HG03558 (cell line): Measurements from ENCODE around the gene TRAF7.
"Not testable (repeated sequence)": the region's sequence is repeated elsewhere in the genome, so short reads cannot be mapped to it uniquely, and the experiment has no call there.

Experiments used
- ATAC-seq: cut with Tn5 transposase; IDR thresholded peaks from one replicate; pipeline ENCODE4 v1.9.1; 2021; ENCODE audit warnings: moderate number of reproducible peaks; ENCODE audit not compliant: unreplicated experiment; ENCODE audit errors: extremely low read depth

TRAF7 gene

DNA sequence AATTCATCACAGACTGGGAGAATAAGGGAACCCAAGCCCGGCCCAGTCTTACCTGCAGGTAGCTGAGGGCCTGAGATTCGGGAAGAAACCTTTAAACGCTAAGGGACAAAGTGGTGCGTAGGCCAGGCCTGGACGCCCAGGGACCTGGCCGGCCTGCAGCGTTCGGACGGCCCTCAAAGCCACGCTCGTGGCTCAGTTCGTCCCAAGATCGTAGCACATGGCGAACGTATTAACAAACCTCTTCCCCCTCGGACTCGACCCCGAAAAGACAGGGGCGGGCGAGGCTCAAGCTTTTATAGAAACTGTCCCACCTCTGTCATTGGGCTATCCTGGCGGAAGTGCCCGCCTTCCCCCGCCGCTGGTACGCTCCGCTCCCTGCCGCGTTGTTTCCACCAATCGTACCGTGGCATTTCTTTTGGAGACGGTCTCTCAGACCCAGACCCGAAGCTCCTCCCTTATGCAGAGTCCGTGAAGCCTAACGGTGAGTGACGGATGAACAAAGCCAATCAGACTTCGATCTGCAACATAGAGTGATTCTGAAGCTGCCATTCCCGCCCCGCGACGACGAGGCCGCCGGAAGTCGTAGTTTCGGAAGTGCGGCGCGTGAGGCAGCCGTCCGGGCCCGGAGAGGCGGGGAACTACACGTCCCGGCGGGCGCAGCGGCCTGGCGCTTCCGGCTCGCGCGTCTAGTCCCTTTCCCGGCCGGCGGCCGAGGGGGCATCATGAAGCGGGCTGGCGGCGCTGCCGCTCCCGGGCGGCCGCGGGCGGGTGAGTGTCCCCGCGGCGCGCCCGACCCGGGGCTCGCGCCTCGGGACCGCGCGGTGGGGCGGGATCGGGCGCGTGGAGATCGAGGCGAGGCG, at the start of gene TRAF7:
Gene TRAF7, plus strand, starts transcription at position 692 of the 860 bp plus-strand sequence. CDS start 8,139 bp downstream, outside the sequence.
- ATAC-seq = peak; percentile 82

- ATAC-seq = not testable (repeated sequence)
Observed at GRCh38 chr16:2106211-2106610, 49.4 kb upstream of the TRAF7 start.

DNA sequence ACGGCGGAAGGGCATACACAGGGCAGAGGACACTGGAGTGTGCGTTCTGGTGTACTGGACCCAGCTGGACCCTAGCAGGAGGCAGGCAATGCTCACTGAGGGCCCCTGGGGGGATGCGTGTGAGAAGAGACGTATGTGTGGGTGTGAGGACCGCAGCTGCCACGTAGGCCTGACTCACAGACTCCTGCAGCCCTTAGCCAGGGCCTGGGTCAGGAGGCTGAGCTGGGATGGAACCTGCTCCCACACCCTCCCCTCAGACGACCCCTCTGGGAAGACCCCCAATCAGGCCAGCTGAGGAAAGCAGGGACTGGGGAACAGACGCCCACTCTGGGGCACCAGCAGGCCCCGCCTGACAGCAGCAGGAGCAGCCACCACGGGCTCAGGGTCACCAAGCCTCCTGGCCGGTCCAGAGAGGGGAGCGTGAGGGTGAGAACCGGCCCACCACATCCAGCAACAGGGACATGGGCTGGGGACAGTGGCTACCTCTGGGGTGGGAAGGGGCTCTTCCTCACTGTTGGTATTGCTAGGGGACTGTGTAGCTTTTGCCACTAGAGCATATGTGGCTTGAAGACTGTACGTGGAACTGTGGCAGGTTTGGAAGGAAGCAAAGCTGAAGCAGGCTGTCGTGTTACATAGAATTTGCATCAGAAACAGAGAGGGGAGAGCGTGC, 48.3 kb upstream of the TRAF7 start:
- not testable (repeated sequence) for ATAC-seq

GRCh38 chr16:2107791-2108125, 47.8 kb upstream of the TRAF7 start:
- not testable (repeated sequence) for ATAC-seq

- ATAC-seq = not testable (repeated sequence)
Observed at GRCh38 chr16:2108446-2109270, 46.9 kb upstream of the TRAF7 start.

DNA sequence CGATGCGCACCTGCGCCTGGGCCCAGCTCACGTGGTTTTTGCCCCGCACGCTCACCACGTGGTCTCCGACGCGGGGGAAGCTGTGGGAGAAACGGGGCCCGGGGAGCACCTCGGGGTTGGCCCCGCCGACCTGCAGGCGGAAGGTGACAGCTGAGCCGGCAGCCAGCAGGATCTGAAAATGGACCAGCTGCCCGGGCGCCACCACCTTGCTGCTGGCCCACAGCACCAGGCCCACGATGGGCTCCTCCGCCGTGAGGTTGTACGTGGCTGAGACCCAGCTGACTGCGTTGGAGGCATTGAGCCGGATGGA, 46.4 kb upstream of the TRAF7 start:
- not testable (repeated sequence) for ATAC-seq

- not testable (repeated sequence) for ATAC-seq
Observed at GRCh38 chr16:2109872-2110271, 45.7 kb upstream of the TRAF7 start.

DNA sequence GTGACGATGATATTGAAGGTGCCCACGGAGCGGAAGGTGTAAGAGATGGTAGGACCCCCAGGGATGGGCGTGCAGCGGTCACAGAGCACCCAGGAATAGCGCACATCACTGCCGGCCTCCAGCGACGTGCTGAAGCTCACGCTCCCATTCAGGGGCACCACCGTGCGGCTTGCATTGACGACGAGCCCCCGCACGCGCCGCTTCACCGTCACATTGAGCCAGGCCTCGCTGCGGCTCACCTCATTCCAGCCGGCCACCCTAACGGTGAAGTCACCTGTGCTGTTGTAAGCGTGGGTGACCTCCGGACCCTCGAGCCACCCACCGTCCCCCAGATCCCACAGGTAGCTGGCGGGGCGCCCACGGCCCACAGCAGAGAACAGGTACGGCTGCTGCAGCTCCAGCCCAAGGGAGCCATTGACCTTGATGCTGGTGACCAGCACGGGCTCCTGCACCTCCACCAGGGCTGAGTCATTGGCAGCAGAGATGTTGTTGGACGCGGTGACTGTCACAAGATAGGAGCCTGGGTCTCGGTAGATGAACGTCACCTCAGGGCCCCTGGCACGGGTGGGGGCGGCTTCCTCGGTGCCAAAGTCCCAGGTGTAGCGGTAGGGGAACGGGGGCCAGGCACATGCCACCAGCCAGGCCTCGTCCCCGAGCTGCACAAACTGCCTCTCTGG, 45.1 kb upstream of the TRAF7 start:
- ATAC-seq = not testable (repeated sequence)

- not testable (repeated sequence) for ATAC-seq
Observed at GRCh38 chr16:2111009-2111353, 44.6 kb upstream of the TRAF7 start.

GRCh38 chr16:2111412-2112335, 43.9 kb upstream of the TRAF7 start:
- not testable (repeated sequence) for ATAC-seq

DNA sequence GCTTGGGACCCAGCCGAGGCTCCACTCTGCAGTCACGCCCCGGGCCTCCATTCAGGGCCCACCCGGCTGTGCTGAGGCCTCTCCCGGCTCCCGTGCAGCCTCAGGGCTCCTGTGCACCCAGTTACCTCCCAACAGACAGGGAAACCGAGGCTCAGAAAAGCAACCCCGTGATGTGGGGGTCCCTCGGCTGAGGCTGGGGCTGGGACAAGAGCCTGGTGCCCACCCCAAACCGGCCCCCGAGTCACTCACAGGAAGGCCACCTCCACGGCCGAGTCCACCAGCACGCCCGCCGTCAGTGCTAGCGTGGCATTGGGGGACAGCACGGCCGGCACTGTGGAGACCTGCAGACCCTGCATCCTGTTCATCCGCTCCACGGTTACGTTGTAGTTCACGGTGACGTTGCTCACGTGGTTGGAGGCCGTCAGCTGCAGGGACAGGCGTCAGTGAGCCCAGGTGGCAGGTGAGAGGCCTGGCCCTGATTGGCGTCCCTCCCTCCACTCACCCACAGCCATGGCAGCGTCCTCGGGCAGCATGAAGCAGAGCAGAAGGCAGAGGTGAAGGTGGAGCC, 43.0 kb upstream of the TRAF7 start:
- ATAC-seq = not testable (repeated sequence)

DNA sequence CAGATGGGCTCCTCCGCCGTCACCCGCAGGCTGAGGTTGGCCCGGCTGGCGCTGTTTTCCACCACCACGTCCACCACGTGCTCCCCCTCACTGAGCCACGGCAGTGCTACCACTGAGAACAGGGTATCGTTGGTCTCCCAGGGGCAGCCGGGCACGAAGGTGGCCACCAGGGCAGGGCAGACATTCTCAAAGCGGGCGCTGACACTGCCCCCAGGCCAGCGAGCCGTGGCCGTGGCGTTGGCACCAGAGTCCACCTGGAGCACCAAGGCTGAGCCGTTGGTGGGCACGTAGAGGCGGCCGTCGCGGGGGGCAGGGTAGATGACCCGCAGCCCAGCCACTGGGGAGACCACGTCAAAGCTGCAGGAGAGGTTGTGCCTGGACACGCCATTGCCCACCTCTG, 41.4 kb upstream of the TRAF7 start:
- ATAC-seq = not testable (repeated sequence)

DNA sequence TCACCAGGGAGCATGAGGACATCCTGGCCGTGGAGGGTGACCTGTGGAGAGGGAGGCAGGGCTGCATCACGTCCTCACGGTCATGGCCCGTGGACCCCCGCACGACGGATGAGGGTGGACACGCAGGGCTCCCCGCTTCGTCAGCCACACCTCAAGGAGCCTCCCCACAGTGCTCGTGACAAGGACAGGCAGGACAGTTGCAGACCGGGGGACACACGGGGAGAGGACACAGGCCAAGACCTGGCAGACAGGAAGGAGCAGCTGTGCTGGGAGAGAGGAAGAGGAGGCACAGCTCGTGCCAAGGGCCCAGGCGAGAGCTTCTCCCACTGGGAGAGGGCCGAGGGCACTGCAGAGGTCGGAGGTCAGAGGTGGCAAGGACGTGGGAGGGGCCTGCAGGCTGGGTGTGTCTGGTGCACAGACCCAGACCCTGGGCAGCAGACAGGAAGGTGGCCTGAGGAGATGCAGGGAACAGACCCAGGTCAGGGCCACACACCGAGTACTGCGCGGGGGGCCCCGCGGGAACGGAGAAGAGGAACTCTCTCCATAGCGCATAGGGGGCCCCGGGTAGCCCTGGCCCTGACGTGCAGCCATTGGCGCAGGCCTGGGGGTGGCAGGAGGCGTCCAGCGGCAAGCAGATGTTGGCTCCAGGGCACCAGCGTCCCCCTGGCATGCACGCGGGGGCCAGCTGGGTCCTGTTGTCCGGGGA, 40.5 kb upstream of the TRAF7 start:
- not testable (repeated sequence) for ATAC-seq

DNA sequence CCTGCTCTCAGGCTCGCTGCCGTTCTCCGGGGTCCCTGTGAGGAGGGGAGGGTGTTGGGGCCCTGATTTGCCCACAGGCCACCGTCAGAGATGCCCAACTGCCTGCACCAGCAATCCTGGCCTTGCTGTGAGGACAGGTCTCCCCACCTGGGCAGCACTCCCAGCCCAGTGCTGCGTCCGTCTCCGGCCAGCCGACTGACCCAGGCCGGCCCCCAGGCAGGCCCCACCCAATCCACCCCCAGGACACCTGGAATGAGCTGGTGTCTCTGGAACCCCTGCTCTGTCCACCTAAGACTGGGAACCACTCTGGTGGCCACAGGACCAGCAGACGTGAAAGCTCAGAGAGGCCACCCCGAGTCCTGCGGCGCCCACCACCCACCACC, 40.0 kb upstream of the TRAF7 start:
- no peak for ATAC-seq

DNA sequence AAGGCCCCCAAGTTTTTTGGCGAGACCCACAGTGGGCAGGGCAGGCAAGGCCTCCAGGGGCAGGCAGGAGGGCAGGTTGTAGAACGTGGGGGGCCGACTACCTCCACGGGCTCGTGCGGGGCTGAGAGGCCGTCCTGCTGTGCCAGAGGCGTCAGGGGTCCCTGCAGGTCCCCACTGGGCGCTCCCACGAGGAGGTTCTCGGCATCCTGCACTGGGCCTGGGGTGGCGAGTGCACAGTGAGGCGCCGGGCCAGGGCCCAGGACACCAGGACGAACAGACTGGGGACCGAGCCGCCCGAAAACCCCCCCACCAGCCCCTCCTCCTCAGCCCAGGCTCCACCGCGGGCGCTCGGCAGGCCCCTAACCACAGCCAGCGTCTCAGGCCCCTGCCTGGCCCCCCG, 39.2 kb upstream of the TRAF7 start:
- not testable (repeated sequence) for ATAC-seq

DNA sequence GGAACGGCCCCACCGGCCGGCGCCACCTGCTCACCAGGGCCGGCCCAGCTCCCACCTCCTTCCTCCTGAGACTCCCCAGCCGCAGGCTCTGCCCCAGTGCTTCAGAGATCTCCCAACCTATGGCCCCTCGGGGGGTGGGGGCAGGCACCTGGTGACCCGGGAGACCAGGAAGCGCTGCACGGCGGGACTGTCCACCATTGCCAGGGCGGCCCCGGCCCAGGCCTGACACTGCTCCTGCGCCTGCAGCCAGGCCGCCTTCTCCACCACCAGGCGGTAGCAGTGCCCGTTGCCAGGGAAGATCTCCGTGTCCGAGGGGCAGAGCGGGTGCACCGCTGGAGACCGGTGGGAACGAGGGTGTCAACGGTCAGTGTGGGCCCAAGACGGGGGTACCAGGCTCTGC, 38.2 kb upstream of the TRAF7 start:
- not testable (repeated sequence) for ATAC-seq

- not testable (repeated sequence) for ATAC-seq
Observed at GRCh38 chr16:2117960-2118722, 37.4 kb upstream of the TRAF7 start.

DNA sequence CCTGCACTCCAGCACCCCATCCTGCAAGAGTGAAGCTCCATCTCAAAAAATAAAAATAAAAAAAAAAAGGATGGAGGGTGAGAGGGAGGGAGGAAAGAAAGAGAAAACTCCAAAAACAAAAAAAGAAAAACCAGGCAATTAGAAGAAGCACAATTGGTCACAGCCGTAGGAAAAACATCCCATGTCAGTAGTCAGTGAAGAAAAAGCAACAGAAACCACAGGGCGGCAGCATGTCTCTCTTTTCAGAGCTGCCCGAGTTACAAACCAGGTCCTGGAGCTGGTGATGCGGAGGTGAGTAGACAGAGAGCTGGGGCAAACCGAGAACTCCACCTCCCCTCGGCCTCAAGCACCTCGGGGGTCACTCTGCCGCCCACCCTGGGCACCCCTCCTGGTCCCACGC, 34.3 kb upstream of the TRAF7 start:
- ATAC-seq = not testable (repeated sequence)
